ENCODE data around the gene LGALS8. TPM values are rescaled to one million over a fixed set of nuclear protein-coding genes. Genes with fewer than 3 reads are reported as not detected.

LGALS8 gene
- total and polyA plus RNA-seq, 2 of the 4 experiments (the other 2 are of a cell fraction), result 41.3 to 57.7 TPM

DNA sequence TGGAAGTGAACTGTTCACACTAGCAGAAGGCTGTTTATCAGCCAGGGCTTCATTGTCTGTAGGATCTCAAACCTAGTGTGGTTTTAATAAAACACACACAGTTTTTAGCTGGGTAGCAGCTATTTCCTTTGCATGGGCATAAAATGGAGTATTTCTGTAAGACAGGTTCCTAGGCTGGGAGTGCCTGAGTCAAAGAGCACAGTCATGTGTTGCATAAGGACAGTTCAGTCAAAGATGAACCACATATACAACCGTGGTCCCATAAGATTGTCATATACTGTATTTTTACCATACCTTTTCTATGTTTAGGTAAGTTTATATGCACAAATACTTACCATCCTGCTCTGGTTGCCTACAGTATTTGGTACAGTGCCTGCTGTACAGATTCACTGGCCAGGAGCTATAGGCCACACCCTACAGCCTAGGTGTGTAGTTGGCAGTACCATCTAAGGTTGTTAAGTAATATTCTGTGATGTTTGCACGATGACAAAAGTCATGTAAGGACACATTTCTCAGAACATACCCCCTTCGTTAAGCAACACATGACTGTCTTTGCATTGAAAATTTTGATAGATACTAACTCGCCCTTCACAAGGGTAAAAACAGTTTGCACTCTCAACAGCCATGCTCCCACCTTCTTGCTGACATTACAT is 17.2 kb downstream of the LGALS8 start:
- Histone ChIP-seq H4K5ac (ENCODE audit: low read depth, low read length) (no peak overlapping the region), H3K4me1 (ENCODE audit: control insufficient read depth, insufficient read depth, low read length) (no peaks in the 10 kb centered on the region), H3K4me3 (ENCODE audit: insufficient read depth, low read depth, low read length) (no peak overlapping the region), H2AK5ac (ENCODE audit: low read depth, low read length) (no peak overlapping the region), H3K4me2 (ENCODE audit: low read depth, low read length) (no peak overlapping the region), H4K20me1 (ENCODE audit: insufficient read depth, low read length) (no peaks in the 10 kb centered on the region), H4K91ac (ENCODE audit: insufficient read depth, low read depth, low read length) (no peak overlapping the region), H2BK120ac (ENCODE audit: low read depth, low read length) (no peak overlapping the region), H3K14ac (replicated peaks; ENCODE audit: low read depth, low read length) (no peak overlapping the region), H3K27ac (ENCODE audit: insufficient read depth, low read length) (no peak overlapping the region), H3K9ac (ENCODE audit: low read depth, low read length) (no peak overlapping the region), H3K9me1 (ENCODE audit: insufficient read depth, low read length) (no peaks in the 10 kb centered on the region; the same call in 1 of the 2 replicates), H3K4ac (ENCODE audit: low read depth, low read length) (no peak overlapping the region), H3K23ac (ENCODE audit: low read depth, low read length) (no peak overlapping the region), H3K36me3 (ENCODE audit: control insufficient read depth, insufficient read depth, low read length) (peaks cover 44% of the 10 kb centered on the region), H2AFZ (replicated peaks; ENCODE audit: low read length, poor library complexity) (no peak overlapping the region), H3K18ac (ENCODE audit: low read depth, low read length) (no peak overlapping the region), H3K27me3 (ENCODE audit: control insufficient read depth, insufficient read depth, low read length) (no peaks in the 10 kb centered on the region), H2BK5ac (ENCODE audit: low read depth, low read length, poor library complexity, severe bottlenecking) (no peak overlapping the region), H4K8ac (ENCODE audit: low read depth in 2 of 2, low read length in 2 of 2) (no peak overlapping the region), H3K79me1 (ENCODE audit: low read depth in 1 of 2, low read length in 2 of 2) (peaks cover 9 to 12% of the 10 kb centered on the region in 2 experiments; a peak in 3 of 4 replicates), H3K9me3 (ENCODE audit: control insufficient read depth, insufficient read depth, low read length) (no peaks in the 10 kb centered on the region), H2BK20ac (ENCODE audit: low read depth, low read length) (no peak overlapping the region), H3K56ac (ENCODE audit: extremely low read depth, insufficient read depth, low read length) (no peak overlapping the region), H2BK15ac (ENCODE audit: low read depth, low read length) (no peak overlapping the region), H2AK9ac (replicated peaks; ENCODE audit: low read depth, low read length, poor library complexity) (no peak overlapping the region)
- TF ChIP-seq MXI1 (IDR thresholded peaks at IDR 0.05; ENCODE audit: borderline replicate concordance, low read depth, low read length), result no peak
- no peak for TF ChIP-seq CEBPB (IDR thresholded peaks at IDR 0.05; ENCODE audit: low read depth, low read length)
- no peak for TF ChIP-seq NFE2L2 (IDR thresholded peaks at IDR 0.05; ENCODE audit: low read depth, low read length)
- no peak for TF ChIP-seq POLR2A (IDR thresholded peaks at IDR 0.05; ENCODE audit: low read depth, low read length)
- no peak for TF ChIP-seq RFX5 (IDR thresholded peaks at IDR 0.05; ENCODE audit: low read depth, low read length)
- TF ChIP-seq CTCF (conservative IDR thresholded peaks at IDR 0.05; ENCODE audit: low read depth, low read length), result no peak
- no peak for TF ChIP-seq CHD1 (IDR thresholded peaks at IDR 0.05; ENCODE audit: low read depth, low read length)
- TF ChIP-seq SMC3 (IDR thresholded peaks at IDR 0.05; ENCODE audit: low read depth, low read length), result no peak
- DNase-seq, result no peak
- no peak for ATAC-seq (ENCODE audit: low read depth)
- WGBS, 2 experiments (ENCODE audit: extremely low coverage in 2 of 2, insufficient read length in 1 of 2), result no CpG with 5 or more reads among the region's 4 CpGs
- intact Hi-C loops (cut with micrococcal nuclease) (no loop called here), in situ Hi-C loops (cut with MboI; ENCODE audit: low sequenced_read_pairs) (no loop called here), dilution Hi-C loops (cut with HindIII; ENCODE audit: low sequenced_read_pairs, unreplicated experiment) (no loop called here)
- no TSS peak for BruUV-seq (replicated peaks)
- POLR2A ChIA-PET (ENCODE audit: unreplicated experiment), result no interaction called here
- CTCF ChIA-PET, result no interaction called here

Data from IMR-90 (cell line).